ENCODE data around the gene GPD1.

DNA sequence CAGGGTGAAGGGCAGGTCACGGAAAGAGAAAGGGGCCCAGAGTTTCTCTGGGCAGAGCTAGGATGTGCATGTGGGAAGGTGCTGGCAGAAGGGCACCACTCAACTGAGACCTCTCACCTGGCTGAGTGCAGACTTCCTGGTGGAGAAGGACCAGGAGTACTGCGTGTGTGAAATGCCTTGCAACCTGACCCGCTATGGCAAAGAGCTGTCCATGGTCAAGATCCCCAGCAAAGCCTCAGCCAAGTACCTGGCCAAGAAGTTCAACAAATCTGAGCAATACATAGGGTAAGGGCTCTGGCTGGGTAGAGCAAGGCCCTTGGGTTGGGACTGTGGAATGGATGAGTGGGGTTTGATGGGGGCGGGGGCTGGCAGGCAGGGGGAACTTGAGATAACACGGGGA lies 24.0 kb upstream of the GPD1 start:
- TF ChIP-seq, protein P1, sequence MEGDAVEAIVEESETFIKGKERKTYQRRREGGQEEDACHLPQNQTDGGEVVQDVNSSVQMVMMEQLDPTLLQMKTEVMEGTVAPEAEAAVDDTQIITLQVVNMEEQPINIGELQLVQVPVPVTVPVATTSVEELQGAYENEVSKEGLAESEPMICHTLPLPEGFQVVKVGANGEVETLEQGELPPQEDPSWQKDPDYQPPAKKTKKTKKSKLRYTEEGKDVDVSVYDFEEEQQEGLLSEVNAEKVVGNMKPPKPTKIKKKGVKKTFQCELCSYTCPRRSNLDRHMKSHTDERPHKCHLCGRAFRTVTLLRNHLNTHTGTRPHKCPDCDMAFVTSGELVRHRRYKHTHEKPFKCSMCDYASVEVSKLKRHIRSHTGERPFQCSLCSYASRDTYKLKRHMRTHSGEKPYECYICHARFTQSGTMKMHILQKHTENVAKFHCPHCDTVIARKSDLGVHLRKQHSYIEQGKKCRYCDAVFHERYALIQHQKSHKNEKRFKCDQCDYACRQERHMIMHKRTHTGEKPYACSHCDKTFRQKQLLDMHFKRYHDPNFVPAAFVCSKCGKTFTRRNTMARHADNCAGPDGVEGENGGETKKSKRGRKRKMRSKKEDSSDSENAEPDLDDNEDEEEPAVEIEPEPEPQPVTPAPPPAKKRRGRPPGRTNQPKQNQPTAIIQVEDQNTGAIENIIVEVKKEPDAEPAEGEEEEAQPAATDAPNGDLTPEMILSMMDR (IDR thresholded peaks at IDR 0.05; ENCODE audit: low read depth, low read length), result no peak
- TF ChIP-seq EZH2phosphoT487 (IDR thresholded peaks at IDR 0.05; ENCODE audit: low read depth), result no peak

Measured in OCI-LY3 (cell line).